Transverse colon (tissue), 4 donors: ENCODE measurements around the gene TLX2. TPM values are rescaled to one million over a fixed set of nuclear protein-coding genes. Genes with fewer than 3 reads are reported as not detected.

Experiments
- DNase-seq: peaks from one replicate; pipeline ENCODE4 v3.0.0-alpha.2; 2019
- H3K27ac ChIP-seq, 4 donors: fragments of 200-600 bp; sonication (generic); 2 replicates each; pipeline ENCODE4 v1.5.1; 2016 to 2018; ENCODE audit warnings: inconsistent platforms in 4 of 4
- H3K27me3 ChIP-seq: fragments of 200-600 bp; sonication (generic); 2 replicates; pipeline ENCODE4 v1.5.1; 2017; ENCODE audit warnings: inconsistent platforms
- H3K36me3 ChIP-seq, 4 donors: fragments of 200-600 bp; sonication (generic); 2 replicates each; pipeline ENCODE4 v1.5.1; 2017 to 2019; ENCODE audit warnings: inconsistent platforms in 4 of 4
- H3K4me1 ChIP-seq, 4 donors: fragments of 200-600 bp; sonication (generic); 2 replicates each; pipeline ENCODE4 v1.5.1; 2017 to 2020; ENCODE audit warnings: inconsistent platforms in 4 of 4
- H3K4me3 ChIP-seq, 4 donors: fragments of 200-600 bp; sonication (generic); 1 replicate in 1 of 4; 2 replicates in 3 of 4; pipeline versions ENCODE4 v1.5.1 to v1.6.1; 2017 to 2019; ENCODE audit warnings: inconsistent platforms in 4 of 4
- H3K9me3 ChIP-seq, 2 donors: fragments of 200-600 bp; sonication (generic); 2 replicates each; pipeline ENCODE4 v1.5.1; 2017 to 2019; ENCODE audit warnings: inconsistent platforms in 2 of 2
- CTCF ChIP-seq, 5 experiments: fragments of 200-600 bp in 3 of 5; fragments of 450-650 bp in 2 of 5; sonication (generic) in 3 of 5; IDR thresholded peaks; 1 replicate in 2 of 5; 2 replicates in 3 of 5; pipeline ENCODE4 v1.5.1; 2016 to 2017; ENCODE audit warnings: antibody characterized with exemption in 5 of 5, inconsistent platforms in 3 of 5, mild to moderate bottlenecking in 2 of 5, moderate library complexity in 1 of 5
- EP300 ChIP-seq: sonication (generic); formaldehyde crosslinking; IDR thresholded peaks from one replicate; pipeline ENCODE4 v1.6.1; 2017; ENCODE audit warnings: antibody characterized with exemption, low read depth
- POLR2A ChIP-seq: fragments of 450-650 bp; IDR thresholded peaks from one replicate; pipeline ENCODE4 v1.6.1; 2016; ENCODE audit warnings: antibody characterized with exemption, mild to moderate bottlenecking, moderate library complexity
- POLR2AphosphoS5 ChIP-seq, 3 donors: sonication (generic); formaldehyde crosslinking; IDR thresholded peaks; one replicate each; pipeline ENCODE4 v1.6.1; 2016; ENCODE audit warnings: antibody characterized with exemption in 3 of 3
- WGBS, 2 donors: methylation state at CpG; one replicate each; pipeline ENCODE4 v1.1.5; 2018; ENCODE audit warnings: low coverage in 1 of 2; 5-methylcytosine and 5-hydroxymethylcytosine counted together
- in situ Hi-C, 4 donors: fragments of 200-750 bp; cut with MboI; loops; one replicate each; pipeline versions ENCODE4 v1.15.0 to v1.15.1; 2017; ENCODE audit warnings: low sequenced_read_pairs in 3 of 4, low pct_ligation_motif_present in 1 of 4, low pct_unique_long_range_greater_than_20kb in 1 of 4
- intact Hi-C: fragments of 100-400 bp; cut with DNase I; formaldehyde crosslinking; loops from one replicate; pipeline ENCODE4 v1.15.1; 2023; ENCODE audit warnings: low total_unique reads
- total RNA-seq, 4 donors: library from RNA; depleted of rRNA; stranded (reverse); fragments of >200 nt; gene quantifications; one replicate each; pipeline ENCODE4 v1.1.0, GENCODE V29; 2016

TLX2 gene
- total RNA-seq, 4 donors from 2014 or later, result 0.96 to 2.5 TPM; not detected in 2

- in situ Hi-C loops, result no loop called here
- TF ChIP-seq POLR2A (no peak), CTCF (IDR thresholded peaks at IDR 0.05) (no peak)
- Histone ChIP-seq H3K27me3 (no peaks in the 10 kb centered on the region), H3K36me3 (no peaks in the 10 kb centered on the region), H3K4me1 (peaks cover 8 to 20% (median 13%) of the 10 kb centered on the region in 4 donors), H3K27ac (no peak overlapping the region), H3K9me3 (no peaks in the 10 kb centered on the region), H3K4me3 (no peak overlapping the region)
- no peak for DNase-seq
- intact Hi-C loops, result no loop called here
- 80 to 86% methylated on average over 3 of the region's 3 CpGs for WGBS, 2 donors
These were observed 31.8 kb downstream of the TLX2 start for GRCh38 chr2:74546004-74546403.

- intact Hi-C loops, result no loop called here
- peaks cover 8 to 20% (median 14%) of the 10 kb centered on the region in 4 donors for H3K4me1 ChIP-seq
- no peak for DNase-seq
- in situ Hi-C loops, result no loop called here
- no peaks in the 10 kb centered on the region for H3K27me3 ChIP-seq
- H3K36me3 ChIP-seq, result no peaks in the 10 kb centered on the region
- TF ChIP-seq CTCF (IDR thresholded peaks at IDR 0.05) (no peak), POLR2AphosphoS5 (IDR thresholded peaks at IDR 0.05) (no peak), POLR2A (no peak)
- WGBS, 2 donors, result 13 to 30% methylated on average over 3 to 17 of the region's 26 CpGs
- no peaks in the 10 kb centered on the region for H3K9me3 ChIP-seq
- peak overlapping the region; percentile 62 to 74 (median 72) for H3K27ac ChIP-seq
- H3K4me3 ChIP-seq, result peak overlapping the region; percentile 18 to 63 (median 46)
These were observed 34.1 kb downstream of the TLX2 start for GRCh38 chr2:74548285-74548899.

GRCh38 chr2:74548900-74549826, 34.9 kb downstream of the TLX2 start:
- TF ChIP-seq CTCF (IDR thresholded peaks at IDR 0.05), result no peak
- TF ChIP-seq POLR2A, result no peak
- peaks cover 8 to 28% (median 14%) of the 10 kb centered on the region in 4 donors for H3K4me1 ChIP-seq
- H3K36me3 ChIP-seq, result no peaks in the 10 kb centered on the region
- no peaks in the 10 kb centered on the region for H3K9me3 ChIP-seq
- WGBS, 2 donors, result 8 to 20% methylated on average over 1 to 41 of the region's 85 CpGs
- H3K27me3 ChIP-seq, result no peaks in the 10 kb centered on the region
- peak; percentile 75 for DNase-seq
- H3K4me3 ChIP-seq, result peak overlapping the region; percentile 18 to 63 (median 46)
- H3K27ac ChIP-seq, result peak overlapping the region; percentile 62 to 74 (median 72)
- intact Hi-C loops, result no loop called here
- in situ Hi-C loops, result no loop called here

GRCh38 chr2:74550231-74550630, 36.0 kb downstream of the TLX2 start:
- in situ Hi-C loops (no loop called here), intact Hi-C loops (no loop called here)
- no peak overlapping the region for H3K27ac ChIP-seq
- TF ChIP-seq POLR2A, result no peak
- no peak for TF ChIP-seq EP300
- TF ChIP-seq POLR2AphosphoS5 (IDR thresholded peaks at IDR 0.05), result no peak
- TF ChIP-seq CTCF (IDR thresholded peaks at IDR 0.05), result no peak
- WGBS, 2 donors, result 89 to 100% methylated on average over 5 to 7 of the region's 7 CpGs
- H3K4me1 ChIP-seq, result peaks cover 8 to 29% (median 15%) of the 10 kb centered on the region in 4 donors
- H3K4me3 ChIP-seq, result no peak overlapping the region
- no peaks in the 10 kb centered on the region for H3K9me3 ChIP-seq
- no peak for DNase-seq
- no peaks in the 10 kb centered on the region for H3K36me3 ChIP-seq
- no peaks in the 10 kb centered on the region for H3K27me3 ChIP-seq
